ENCODE results near the gene PRDM13.
"Not testable (repeated sequence)": the region's sequence is repeated elsewhere in the genome, so short reads cannot be mapped to it uniquely, and the experiment has no call there.

Gene PRDM13

GRCh38 chr6:99622044-99622443, 15.4 kb downstream of the PRDM13 start:
- DNase-seq (ENCODE audit: low read depth in 1 of 2, low spot score in 1 of 2) = not testable (repeated sequence)

- no peak for DNase-seq (ENCODE audit: low read depth in 1 of 2, low spot score in 1 of 2)
Measured at GRCh38 chr6:99629293-99629692, 22.7 kb downstream of the PRDM13 start.

- no peak for DNase-seq (ENCODE audit: low read depth in 1 of 2, low spot score in 1 of 2)
Measured at GRCh38 chr6:99637629-99638028, 31.0 kb downstream of the PRDM13 start.

GRCh38 chr6:99638358-99638757, 31.7 kb downstream of the PRDM13 start:
- not testable (repeated sequence) for DNase-seq (ENCODE audit: low read depth in 1 of 2, low spot score in 1 of 2)

GRCh38 chr6:99641270-99641669, 34.6 kb downstream of the PRDM13 start:
- DNase-seq (ENCODE audit: low read depth in 1 of 2, low spot score in 1 of 2) = no peak

- DNase-seq (ENCODE audit: low read depth in 1 of 2, low spot score in 1 of 2) = no peak
Measured at GRCh38 chr6:99645986-99646385, 39.4 kb downstream of the PRDM13 start.

GRCh38 chr6:99650091-99650571, 43.5 kb downstream of the PRDM13 start:
- not testable (repeated sequence) for DNase-seq (ENCODE audit: low read depth in 1 of 2, low spot score in 1 of 2)

- no peak for DNase-seq (ENCODE audit: low read depth in 1 of 2, low spot score in 1 of 2)
Measured at GRCh38 chr6:99660206-99660605, 53.6 kb downstream of the PRDM13 start.

GRCh38 chr6:99661870-99662269, 55.2 kb downstream of the PRDM13 start:
- no peak for DNase-seq (ENCODE audit: low read depth in 1 of 2, low spot score in 1 of 2)

GRCh38 chr6:99662616-99663015, 56.0 kb downstream of the PRDM13 start:
- no peak for DNase-seq (ENCODE audit: low read depth in 1 of 2, low spot score in 1 of 2)

Data from activated T-helper 1 cell treated with anti-CD3 and anti-CD28 coated beads, Interleukin-2, amount 50 U/mL, for 16 hours (primary cell).